C4-2B (cell line): ENCODE results near the gene GALNT10.

Experiments
- H3K27ac ChIP-seq: fragments of 450-650 bp; 2 replicates; pipeline ENCODE4 v1.5.1; 2017
- ZFX ChIP-seq: fragments of 450-650 bp; IDR thresholded peaks from 2 replicates; pipeline ENCODE4 v1.6.1; 2017
- TF ChIP-seq, protein P1 (sequence below): fragments of 450-650 bp; conservative IDR thresholded peaks from 2 replicates; pipeline ENCODE4 v1.5.1; 2017; ENCODE audit warnings: mild to moderate bottlenecking

Gene GALNT10

DNA sequence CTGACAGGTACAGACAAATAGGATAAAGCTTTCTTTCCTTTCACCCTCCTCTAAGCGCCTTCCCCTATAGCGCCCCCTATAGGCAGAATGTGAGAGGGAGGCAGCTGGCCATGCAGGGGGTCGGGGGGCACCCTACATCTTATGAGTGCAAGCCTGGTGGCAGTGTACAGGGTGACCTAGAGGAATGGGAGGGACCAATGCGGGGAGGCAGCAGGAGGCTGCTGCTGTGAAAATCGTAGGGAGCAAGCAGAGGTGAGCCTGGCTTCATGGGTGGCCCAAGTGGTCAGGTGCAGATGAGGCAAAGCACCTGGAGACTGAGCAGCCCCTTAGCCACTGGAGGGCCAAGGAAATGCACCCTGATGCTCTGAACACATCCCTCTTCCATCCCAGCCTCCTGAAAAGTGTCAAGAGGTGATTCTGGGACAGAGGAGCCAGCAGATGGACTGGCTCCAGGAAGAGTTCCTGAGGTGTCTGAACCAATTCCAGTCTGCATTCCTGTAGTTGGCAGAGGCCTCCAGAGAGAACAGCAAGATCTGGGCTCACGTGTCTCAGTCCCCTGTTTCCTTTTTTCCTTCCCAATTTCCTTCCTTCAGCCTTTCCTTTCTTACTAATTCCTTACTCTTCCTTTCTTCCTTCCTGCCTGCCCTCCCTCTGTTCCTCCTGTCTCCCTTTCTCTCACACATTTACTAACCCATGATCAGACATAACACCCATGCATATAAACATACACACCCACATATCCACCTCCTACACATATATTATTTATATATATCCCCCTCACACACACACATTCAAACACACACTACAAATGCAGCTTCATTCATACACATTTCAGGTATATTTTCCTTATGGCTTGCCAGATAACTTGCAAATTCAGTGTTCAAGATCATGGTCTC, 32.8 kb upstream of the GALNT10 start:
- no peak overlapping the region for H3K27ac ChIP-seq
- TF ChIP-seq, protein P1, sequence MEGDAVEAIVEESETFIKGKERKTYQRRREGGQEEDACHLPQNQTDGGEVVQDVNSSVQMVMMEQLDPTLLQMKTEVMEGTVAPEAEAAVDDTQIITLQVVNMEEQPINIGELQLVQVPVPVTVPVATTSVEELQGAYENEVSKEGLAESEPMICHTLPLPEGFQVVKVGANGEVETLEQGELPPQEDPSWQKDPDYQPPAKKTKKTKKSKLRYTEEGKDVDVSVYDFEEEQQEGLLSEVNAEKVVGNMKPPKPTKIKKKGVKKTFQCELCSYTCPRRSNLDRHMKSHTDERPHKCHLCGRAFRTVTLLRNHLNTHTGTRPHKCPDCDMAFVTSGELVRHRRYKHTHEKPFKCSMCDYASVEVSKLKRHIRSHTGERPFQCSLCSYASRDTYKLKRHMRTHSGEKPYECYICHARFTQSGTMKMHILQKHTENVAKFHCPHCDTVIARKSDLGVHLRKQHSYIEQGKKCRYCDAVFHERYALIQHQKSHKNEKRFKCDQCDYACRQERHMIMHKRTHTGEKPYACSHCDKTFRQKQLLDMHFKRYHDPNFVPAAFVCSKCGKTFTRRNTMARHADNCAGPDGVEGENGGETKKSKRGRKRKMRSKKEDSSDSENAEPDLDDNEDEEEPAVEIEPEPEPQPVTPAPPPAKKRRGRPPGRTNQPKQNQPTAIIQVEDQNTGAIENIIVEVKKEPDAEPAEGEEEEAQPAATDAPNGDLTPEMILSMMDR: peak; percentile 74
- TF ChIP-seq ZFX: no peak

DNA sequence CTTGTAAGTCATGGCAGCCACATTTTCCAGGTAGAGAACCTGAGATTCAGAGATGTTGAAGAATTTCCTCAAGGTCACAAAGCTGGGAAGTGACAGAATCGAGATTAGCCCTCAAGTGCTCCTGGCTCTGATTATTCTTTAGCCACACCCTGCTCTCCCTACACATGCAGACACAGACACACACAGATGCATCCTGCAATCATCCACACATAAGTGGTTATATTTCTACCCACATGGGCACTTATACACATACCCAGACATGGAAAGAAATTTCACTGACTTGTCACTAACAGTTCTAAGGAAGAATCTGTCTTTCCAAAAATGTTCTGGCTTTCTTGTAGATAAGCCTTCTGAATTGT, 32.2 kb upstream of the GALNT10 start:
- H3K27ac ChIP-seq: no peak overlapping the region

DNA sequence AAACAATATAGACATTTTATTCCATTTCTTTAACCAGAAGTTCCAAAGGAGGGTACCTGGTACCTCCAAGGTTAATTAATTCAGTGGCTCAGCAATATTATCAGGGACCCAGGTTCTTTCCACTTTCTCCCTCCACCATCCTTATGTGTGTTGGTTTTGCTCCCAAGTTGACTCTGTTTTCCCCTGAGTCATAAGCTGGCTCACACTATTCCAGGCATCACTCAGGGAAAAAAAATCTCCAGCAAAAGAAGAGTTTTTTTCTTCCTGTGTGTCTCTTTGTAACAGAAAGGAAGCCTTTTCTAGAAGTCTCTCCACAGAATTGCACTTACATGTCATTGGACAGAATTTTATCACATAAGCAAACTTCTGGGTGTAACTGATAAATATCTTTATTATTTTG, 31.2 kb upstream of the GALNT10 start:
- TF ChIP-seq, protein P1: no peak
- TF ChIP-seq ZFX: no peak
- H3K27ac ChIP-seq: no peak overlapping the region

More for the DNA sequence above, 32.2 kb upstream of the GALNT10 start:
- TF ChIP-seq, protein P1: no peak
- no peak for TF ChIP-seq ZFX

DNA sequence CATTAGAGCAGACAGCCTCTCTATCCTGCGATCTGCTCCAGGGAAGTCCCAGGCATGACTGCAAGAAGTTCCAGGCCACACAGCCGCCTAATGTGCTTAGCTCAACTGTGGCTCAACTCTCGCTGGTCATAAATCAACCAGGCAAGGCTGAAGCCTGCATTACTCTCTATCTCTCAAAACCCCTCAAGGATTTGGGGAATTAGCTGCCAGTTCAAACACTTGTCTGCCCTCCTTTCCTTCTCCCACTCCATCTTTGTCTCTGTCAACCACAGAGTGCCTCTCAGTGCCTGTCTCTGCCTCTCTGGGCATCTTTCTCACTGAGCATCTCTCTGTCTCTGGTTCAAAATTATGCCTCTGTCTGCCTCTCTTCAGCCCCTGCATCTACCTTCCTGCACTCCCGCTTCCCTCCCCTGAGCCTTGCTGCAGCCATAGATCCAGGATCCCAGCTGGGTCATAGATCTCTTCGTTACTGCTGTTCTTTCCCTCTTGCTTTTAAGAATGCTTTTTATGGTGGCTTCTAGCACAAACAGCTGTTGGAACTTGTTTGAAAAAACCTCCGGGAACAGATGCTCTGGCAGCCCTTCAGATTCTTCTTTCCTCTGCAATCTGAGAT, 27.9 kb upstream of the GALNT10 start:
- H3K27ac ChIP-seq: no peak overlapping the region
- no peak for TF ChIP-seq ZFX
- TF ChIP-seq, protein P1: no peak

DNA sequence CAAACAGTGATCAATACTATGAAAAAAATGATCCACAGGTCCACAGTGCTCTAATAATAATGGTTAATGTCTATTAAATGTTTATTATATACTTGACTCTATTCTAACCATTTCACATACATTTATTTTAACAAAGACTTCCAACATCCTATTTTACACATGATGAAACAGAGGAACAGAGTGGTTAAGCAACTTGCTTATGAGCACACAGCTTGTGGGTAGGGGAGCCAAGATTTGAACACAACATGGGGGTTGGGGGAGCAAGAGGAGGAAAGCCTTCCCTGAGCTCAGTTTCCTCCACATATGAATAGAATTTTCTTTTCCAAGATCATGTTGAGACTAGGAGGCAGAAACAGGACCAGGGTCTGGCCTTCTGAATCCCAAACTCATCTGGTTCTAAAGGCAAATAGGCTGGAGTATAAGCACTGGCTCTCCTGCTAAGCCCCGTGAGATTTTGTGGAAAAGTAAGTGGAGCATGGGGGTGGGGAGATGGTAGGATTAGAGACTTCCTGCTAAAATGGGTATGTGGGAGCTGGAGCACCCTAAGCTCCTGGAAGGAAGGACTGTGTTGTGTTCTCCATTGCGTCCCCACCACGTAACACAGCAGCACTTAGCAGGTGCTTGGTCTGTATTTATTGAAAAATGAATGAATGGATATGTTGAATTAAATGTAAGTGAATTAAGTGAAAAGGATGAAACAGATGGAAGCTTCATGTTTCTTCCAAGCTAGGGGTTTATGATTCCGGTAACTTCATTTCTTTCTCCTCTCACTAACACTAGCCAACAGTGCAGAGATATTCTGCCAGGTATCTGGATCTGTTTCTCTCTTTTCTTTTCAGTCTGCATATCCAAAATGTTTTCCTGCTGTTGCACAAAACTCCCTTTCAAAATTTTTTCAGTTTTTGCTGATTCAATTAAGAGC, 26.9 kb upstream of the GALNT10 start:
- no peak for TF ChIP-seq ZFX
- TF ChIP-seq, protein P1: no peak
- no peak overlapping the region for H3K27ac ChIP-seq

DNA sequence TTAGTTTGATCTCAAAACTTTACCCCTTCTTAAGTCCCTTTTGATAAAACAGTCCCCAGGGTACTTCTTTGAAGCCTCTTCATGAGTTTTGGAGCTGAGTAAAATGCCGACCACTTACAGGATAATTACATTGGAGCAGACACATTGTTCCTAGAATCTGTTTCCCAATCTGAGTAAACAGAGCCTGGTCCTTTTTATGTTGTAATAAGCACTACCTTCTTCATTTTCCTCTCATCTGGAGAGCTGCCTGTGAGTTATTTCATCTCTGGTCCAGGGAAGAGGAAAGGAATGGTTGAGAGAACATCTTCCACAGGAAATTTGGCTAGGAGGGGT, 26.3 kb upstream of the GALNT10 start:
- H3K27ac ChIP-seq: no peak overlapping the region
- TF ChIP-seq, protein P1: no peak
- TF ChIP-seq ZFX: no peak

DNA sequence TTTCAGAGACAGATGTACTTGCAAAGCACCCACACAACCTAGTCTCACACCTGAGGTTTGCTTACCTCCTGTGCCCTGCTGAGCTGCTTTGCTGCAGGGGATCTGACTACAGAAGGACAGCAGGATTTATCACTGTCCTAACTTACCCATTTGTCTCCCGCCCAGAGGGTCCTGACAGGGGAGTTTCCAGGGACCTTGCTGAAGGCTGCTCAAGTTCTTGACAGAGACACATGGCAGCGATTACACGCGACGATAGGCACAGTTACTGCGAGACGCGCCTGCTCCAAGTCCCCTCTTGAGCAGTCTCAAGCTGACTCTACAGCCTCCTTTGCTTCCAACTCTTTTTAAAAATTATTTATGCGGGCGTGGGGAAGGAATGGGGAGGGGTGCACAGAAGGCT, 24.6 kb upstream of the GALNT10 start:
- H3K27ac ChIP-seq: no peak overlapping the region
- no peak for TF ChIP-seq ZFX
- TF ChIP-seq, protein P1: no peak
